ENCODE data around the gene HK1.

- TF ChIP-seq CTCF (conservative IDR thresholded peaks at IDR 0.05 in 1 of 2, IDR thresholded peaks at IDR 0.05 in 1 of 2; ENCODE audit: low read depth in 1 of 2, low read length in 2 of 2) (no peak), EZH2 (IDR thresholded peaks at IDR 0.05; ENCODE audit: low read length, missing control alignments) (no peak)
Observed at GRCh38 chr10:69407621-69408301, 129.5 kb downstream of the HK1 start.
